GM21825 (cell line): ENCODE measurements around the gene PLIN1.

Source experiments
- ATAC-seq: cut with Tn5 transposase; IDR thresholded peaks from one replicate; pipeline ENCODE4 v1.9.1; 2021; ENCODE audit warnings: mild to moderate bottlenecking, moderate library complexity; ENCODE audit not compliant: unreplicated experiment

Gene PLIN1

DNA sequence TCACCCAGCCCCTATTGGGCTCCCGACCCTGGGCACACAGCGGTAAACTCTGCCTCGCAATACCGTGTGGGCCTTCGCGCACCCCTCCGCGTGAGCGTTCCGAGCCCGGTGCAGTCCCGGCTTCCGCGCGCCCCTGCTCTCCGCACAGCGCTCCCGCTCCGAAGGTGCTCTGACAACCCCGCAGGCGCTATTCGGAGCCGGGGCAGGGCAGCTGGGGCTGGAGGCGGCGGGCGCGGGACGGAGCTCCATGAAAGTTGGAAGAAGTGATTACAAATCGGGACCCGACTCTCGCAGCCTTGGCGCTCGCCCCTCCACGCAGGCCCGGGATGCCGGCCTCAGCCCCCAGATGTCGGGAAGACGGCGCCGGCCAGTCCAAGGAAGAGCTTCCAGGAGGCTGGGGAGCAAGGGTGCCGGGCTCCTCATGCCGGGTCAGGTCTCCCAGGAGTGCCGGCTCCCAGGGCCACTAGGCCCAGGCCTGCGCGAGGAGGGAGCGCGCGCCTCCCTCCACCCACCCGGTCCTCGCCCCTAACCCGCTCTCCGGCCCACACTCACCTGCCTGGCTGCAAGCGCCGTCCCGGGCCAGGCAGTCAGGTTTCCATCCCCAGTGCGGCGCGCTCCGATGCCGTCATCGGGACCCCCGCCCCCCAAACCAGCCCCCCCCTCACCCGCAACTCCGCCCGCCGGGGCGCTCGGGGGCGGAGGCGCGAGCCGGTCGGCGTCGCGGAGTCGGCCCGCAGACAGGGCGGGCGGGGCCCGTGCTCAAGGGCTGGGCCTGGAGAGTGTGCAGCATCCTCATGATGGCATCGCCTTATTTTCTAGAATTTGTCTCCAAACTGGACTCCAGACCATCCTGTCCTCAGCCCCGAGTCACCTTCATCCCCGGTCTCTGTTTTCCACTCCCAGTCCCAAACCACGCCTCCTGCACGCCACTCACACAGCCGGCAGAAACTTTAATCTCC lies 24.0 kb downstream of the PLIN1 start, which contains the start of gene KIF7:
Gene KIF7 (minus strand): TSS at position 621 of the 959 bp plus-strand sequence. CDS start 2,537 bp downstream, outside the sequence.
- ATAC-seq = no peak

DNA sequence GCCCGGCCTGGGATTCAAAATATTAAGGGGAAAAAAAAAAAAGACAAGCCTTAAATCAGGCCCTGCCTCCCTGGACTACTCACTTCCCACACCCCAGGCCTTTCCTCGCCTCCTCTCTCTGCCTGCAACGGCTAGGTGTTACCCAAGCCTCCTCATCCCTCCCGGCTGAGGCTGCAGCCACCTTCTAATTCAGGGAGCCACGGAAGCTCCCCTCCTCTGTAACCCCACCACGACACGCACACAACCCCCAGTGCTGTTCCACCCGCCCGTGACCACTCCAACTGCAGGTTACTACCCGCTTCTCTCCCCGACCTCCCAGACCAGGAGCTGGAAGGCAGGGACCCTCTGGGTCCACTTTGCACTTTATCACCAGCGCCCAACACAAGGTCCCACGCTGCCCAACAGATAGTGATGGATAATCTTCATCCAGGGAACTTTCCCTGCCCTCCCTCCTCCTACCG lies 24.8 kb downstream of the PLIN1 start:
- no peak for ATAC-seq

DNA sequence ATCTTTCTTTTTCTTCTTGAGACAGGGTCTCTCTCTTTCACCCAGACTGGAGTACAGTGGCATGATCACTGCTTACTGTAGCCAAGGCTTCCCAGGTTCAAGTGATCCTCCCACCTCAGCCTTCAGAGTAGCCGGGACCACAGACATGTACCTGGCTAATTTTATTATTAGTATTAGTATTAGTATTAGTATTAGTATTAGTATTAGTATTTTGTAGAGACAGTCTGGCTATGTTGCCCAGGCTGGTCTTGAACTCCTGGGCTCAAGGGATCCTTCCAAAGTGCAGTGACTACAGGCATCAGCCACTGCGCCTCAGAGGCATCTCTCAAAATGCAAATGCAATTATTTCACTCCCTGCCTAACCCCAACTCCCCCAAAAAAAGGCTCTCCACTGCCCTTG lies 25.6 kb downstream of the PLIN1 start:
- ATAC-seq = no peak

DNA sequence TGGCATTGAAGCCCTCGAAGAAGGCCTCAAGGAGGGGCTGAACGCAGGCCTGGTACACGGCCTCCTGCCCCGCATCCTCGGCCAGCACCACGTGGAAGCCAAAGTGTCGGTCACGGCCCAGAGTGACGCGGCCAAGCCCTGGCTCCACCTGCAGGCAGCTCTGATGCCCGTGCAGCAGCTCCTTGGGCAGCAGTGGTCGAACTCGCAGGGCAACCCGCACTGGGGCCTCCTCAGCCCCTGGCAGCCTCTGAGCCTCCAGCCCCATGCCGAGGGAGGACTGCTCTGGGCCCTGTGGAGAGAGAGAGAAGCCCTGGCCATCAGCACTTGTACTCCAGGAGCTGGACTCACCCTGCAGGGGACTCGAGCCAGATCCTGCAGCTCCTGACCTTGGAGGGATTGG lies 26.5 kb downstream of the PLIN1 start:
- no peak for ATAC-seq

DNA sequence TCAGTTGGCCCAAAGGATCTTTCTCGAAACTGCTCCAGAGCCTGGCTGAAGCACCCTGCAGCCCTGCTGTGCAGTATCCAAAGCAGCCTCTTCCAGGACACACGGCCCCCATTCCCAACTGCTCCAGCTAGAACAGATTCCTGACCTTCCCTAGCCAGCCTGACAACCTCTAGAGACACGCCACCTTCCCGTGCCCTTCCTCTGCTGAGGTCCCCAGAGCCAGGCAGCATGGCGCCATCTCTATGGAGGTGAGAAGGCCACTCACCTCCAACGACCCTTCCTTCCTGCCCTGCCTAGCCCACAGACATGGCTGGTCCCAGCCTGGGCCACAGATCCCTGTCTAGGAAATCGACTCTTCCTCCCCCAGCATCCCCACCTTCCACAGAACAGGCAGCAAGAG lies 27.0 kb downstream of the PLIN1 start:
- ATAC-seq = no peak

DNA sequence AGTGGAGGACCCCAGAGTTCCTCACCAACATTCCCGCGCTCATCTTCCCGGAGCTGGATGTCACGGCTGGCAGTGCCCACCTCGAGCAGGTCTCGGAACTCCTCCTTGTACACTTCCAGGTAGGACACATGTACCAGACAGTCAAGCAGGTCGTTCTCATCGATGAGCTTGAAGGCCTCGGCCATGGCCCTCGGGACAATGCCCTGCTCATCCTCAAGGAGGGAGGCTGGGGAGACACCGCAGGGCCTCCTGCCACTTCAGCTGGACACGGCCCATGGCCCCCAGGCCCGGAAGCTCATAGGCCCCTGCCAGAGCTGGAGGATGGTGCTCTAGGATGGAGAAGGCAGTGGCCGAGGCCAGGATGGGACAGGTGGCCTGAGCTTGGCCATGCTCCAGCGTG lies 29.5 kb downstream of the PLIN1 start:
- ATAC-seq = no peak

DNA sequence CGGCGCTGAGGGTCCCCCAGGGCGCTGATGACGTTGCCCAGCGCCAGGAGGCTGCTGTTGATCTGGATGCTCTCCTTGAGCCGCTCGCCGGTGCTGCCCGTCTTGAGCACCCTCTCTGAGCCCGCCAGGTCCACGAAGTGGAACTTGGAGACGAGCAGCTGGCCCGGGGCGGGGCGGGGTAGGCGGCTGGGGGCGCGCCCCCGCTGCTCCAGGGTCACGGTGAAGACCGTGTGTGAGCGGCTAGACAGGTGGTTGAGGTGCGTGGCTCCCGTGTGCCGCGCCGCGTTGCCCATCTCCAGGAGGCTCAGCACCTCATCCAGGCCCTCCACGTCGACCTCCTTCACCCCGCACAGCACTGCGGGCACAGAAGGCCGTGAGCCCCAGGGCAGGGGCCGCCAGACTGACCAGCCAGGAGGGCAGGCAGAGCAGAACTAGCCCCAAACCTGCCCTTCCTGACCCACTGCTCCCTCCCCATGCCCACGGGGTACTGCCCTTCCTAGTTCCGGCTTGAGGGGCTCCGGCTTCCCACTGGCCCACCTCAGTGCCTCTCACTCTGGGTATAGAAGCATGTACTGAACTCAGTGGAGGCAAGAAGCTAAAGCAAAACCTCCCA lies 30.0 kb downstream of the PLIN1 start:
- ATAC-seq = no peak

DNA sequence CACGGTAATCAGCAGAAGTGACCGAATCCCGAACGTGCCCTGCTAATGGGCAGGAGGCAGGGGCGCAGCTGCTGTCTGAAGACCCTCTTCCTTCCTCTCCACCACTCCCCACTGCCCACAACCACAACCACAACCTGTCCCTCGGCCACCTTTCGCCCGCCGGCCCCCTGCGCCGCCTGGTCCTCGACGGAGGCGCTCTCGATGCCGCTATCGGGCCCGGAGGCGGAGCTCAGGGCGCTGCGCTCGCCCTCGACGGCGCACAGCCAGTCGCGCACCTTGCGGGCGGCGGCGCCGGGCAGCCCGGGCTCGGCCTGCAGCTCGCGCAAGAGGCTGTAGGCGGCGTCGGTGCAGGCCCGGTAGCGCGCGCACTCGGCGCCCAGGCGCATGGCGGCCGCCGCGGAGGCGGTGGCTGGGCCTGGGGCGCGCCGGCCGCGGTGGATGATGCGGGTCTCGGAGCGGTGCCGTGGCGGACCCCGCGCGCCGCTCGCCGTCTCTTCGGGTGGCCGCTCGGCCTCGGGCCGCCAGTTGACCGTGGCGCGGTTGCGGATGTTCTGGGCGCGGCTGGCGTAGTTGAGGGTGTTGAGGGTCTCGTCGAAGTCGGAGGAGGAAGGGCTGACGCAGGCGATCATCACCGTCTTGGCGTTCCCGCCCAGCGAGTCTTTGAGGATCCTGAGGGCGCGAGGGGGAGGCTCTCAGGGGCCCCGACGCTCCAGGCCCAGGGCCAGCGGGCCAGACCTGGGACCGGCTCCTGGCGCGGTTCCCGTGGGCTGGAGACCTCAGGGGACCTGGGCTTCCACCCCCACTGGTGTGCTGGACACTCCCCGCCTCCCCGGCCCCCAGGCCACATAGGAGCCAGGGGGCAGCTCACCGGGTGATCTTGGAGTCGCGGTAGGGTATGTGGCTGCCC lies 30.8 kb downstream of the PLIN1 start:
- no peak for ATAC-seq

DNA sequence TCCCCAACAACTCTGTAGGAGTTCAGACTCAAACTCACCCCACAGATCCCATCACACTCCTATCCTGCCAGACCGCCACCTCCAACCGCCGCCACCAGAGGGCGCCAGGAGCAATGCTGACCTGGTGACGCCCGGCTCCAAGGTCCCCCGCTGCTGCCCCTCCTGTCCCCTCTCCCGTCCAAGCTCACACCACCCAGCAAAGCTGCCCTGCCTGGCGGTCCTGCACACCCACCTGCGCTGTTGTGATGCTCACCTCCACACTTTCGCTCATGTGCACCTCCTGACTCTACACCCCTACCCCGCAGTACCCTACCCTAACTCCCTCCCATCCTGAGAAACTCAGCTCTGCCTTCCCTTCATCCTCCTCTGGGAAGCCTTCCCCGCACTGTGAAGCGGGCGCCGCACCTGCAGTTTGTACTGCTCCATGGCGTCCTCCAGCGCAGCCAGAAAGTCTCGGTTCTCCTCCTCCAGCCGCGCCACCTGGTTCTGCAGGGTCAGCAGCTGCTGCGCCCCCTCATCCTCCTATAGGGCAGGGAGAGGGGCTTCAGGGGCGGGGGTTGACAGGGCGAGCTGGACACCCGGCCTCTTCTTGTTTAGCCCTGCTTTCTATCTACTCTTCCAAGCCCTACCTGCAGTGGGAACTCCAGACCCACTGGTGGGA lies 31.8 kb downstream of the PLIN1 start:
- ATAC-seq = no peak

DNA sequence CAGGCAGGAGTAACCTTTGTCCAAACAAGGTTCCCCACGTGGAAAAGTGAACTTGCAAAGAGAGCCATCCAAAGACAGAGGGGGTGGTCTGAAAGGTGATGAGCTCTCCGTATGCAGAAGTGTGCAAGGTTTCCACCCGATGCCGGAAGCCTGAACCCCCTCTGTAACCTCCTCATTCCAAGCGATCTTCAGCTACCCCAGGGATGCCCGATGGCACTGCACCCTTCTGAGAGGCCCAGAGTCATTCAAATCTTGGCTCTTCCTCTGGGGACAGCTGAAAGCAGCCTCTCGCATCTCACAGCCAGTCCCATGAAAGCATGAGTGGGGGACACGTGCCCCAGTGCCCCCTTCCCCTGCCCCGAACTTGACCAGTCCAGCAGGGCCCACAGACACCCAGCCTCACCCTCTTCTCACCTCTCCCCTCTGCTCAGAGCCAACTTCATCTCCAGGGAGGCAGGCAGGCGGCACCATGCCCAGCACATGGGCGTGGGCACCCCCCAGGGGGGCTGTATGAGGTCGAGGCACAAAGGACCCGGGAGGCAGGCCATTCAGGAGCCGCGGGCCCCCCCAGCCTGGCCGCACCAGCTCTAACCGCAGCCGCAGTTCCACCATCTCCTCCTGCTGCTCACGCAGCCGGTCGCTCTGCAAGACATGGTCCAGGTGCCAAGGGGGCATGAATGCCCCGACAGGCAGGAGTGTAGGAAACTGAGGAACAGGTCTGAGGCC lies 32.6 kb downstream of the PLIN1 start:
- no peak for ATAC-seq

DNA sequence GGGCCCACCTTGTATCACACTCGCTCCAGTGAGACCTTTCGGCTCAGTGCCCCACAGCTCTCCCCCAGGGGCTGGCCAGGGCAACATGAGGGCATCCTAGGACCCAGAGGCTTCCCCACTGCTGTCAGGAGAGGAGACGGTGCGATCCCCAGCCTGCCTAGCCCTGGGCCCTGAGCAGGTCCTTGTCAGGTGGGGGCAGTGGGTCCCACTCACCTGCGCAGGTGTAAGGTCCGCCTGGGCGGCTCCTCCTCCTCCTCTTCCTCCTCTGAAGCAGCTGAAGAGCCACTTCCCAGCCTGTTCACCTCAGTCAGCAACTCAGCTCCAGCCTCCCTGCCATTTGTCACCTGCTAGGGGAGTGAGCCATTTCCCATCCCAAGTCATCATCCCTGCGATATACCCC lies 33.5 kb downstream of the PLIN1 start:
- no peak for ATAC-seq

DNA sequence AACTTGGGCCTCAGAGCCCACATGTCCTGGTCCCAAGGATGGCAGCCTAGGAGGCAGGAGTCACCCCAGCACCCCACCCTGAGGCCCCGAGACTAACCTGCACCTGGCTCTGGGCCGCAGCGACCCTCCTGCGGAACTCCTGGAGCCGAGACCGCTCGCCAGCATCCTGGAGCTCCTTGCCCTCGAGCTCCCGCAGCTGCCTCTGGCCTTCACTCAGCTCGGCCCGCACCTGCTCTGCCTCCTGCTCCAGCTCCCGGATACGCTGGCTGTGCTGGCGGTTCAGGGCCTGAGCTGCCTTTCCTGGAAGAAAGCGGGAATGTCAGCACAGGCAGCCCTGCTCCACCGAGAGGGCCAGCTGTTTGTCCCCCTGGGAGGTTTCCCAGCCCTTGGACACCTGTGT lies 37.1 kb downstream of the PLIN1 start:
- no peak for ATAC-seq

DNA sequence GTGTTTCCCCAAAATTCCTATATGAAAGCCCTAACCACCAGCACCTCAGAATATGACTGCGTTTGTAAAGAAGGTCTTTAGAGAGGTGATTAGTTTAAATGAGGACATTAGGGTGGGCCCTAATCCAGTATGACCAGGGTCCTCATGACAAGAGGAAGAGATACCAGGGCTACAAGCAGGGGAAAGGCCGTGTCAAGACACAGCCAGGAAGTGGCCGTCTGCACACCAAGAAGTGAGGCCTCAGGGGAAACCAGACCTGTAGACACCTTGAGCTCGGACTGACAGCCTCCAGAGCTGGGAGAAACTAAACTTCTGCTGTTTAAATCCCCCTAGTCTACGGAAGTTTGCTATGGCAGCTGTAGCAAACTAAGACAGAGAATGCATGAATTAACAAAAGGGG lies 38.1 kb downstream of the PLIN1 start:
- no peak for ATAC-seq

DNA sequence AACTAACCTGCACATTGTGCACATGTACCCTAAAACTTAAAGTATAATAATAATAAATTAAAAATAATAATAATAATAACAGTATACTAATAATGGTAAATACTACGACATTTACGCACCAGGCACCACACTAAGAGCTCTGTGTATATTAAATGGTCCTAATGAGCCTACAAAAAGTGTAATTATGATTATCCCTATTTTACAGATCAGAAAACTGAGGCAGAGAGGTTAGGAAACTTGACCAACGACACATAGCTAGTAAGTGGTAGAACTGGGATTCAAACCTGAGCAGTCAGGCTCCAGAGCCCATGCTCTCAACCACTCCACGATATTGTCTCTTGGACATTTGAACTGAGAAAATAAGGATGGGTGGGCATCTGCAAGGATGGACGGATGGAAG lies 38.9 kb downstream of the PLIN1 start:
- no peak for ATAC-seq

DNA sequence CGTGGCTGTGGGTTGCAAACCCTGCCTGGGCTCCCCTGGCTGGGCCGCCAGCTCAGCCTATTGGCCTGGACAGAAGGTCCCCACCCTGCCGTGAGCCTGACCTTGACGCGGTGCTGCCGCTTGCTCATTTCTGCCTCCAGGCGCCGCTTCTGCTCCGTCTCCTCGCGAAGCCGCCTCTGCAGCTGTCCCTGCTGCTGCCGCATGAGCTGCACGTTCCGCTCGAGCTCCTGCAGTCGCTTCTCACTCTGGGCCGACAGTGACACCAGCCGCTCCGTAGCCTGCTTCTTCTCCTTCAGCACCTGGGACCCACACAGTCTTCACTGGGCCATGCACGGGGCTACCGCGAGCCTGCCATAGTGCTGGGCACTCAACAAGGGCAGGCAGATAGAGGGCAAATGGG lies 45.6 kb downstream of the PLIN1 start:
- no peak for ATAC-seq

DNA sequence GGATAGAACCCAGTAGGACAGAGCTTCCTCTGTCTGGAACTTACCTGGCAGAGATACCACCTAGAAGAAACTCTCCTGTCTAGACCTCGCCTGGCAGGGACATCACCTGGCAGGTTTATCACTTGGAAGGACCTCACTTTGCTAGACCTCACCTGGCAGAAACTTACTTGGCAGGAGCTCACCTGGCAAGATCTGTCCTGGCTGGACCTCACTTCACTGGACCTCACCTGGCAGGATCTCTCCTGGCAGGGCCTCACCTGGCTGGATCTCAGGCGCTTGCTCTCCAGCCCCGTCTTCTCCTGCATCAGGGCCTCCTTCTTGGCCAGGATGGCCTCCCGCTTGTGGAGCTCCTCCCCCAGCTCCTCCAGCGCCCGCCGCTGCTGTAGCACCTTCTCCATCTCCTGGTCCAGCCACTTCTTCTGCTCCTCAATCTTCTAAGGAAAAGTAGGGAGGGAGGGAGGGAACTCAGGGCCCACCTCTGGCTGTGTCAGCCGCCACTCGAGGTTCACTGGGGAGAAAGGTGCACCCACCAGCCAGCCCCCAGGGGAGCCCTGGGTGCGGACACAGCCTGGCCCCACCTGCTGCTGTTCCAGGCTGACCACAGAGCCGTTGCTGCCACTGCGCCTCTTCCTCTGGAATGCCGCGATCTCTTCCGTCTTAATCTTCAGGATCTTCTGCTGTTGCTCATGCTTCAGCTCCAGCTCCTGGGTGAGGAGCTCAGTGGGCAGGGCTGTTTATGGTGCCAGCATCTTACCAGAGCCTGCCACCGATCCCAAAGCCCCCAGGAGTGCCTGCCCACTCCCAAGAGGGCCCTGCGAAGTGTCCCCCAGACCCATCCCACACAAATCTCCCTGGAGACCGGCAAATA lies 46.4 kb downstream of the PLIN1 start:
- ATAC-seq = no peak

DNA sequence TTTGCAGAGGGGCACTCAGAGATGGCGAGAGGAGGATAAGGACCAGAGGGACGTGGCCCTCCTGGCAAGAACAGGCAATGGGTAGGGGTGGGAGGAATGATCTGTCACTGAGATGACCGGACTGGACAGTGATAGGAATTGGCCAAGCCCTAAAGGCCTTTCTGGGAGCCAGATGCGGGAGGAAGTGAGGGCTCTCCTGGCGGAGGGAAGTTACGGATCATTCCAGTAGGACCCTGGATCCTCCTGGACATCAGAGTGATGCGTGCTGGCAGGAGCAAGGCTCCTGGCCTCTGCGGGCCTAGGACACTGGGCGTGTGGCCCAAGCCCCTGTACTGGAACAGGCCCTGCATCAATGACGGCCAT lies 47.3 kb downstream of the PLIN1 start:
- ATAC-seq = no peak

DNA sequence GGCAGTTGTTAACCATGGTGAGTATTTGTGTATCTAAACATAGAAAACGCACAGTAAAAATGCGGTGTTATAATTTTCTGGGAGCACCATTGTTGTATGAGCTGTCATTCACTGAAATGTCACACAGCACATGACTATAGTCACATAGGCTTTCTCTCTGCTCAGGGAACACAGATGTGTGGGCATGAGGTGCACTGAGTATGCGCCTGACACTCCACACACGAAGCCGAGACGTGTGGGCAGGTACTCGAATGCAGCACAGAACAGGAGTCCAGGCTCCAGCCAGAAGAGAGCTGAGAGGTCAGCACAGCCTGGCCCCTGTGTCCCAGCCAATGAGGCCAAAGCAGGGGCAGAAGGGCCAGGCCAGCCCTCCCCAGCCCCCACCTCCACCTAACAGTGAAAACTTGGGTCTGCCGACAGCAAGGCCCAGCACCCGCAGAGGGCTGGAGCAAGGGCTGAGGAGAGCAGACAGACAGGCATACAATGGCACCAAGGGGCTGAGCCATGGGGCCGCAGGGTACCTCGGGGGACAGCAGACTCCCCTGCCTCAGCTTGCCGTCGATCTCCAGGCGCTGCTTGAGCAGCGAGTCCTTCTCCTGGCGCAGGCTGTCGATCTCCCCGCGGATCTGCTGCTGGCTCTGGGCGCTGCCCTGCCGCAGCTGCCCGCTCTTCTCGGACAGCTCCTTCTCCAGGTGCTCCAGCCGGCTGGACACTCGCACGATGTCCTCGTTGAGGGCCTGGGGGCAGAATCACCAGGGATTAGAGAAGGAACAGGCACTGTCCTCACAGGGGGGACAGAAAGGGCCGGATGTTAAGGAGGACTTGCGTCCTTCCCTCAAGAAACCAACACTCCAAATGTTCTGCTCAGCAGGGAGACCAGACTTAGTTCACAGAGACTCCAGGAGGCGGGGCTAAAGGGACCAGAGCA lies 47.9 kb downstream of the PLIN1 start:
- ATAC-seq = no peak
